Measurements from ENCODE around the gene FSIP1. TPM values are rescaled to one million over a fixed set of nuclear protein-coding genes. Genes with fewer than 3 reads are reported as not detected.

FSIP1 gene
- total RNA-seq, 1 donor from 2014 or later = 0.91 TPM

GRCh38 chr15:39794954-39795353 lies 12.3 kb upstream of the FSIP1 start:
- DNase-seq (no peak), ATAC-seq (ENCODE audit: poor library complexity) (no peak)
- intact Hi-C loops (cut with DNase I) = no loop called here

DNA sequence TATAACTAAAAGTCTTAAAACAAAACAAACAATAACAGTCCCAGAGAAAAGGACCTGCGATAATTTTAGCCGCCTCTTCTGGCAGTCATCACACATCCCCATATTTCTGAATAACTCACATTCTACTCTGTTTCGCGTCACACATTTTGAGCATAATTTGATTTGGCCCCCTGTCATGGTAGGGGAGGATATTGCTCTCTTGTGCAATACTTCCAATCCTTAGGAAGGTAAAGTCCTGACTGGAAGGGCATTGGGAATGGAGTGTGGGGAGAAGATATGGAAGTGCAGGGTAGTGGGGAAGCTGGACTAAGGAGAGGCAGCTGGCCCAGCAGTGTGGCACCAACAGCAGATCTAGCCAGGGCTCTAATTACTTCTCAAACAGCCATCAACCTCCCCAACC lies 11.3 kb upstream of the FSIP1 start:
- intact Hi-C loops (cut with DNase I) = no loop called here
- ATAC-seq (ENCODE audit: poor library complexity) (no peak), DNase-seq (no peak)

GRCh38 chr15:39792844-39793335 lies 10.2 kb upstream of the FSIP1 start:
- DNase-seq (no peak), ATAC-seq (ENCODE audit: poor library complexity) (peak; percentile 39)
- intact Hi-C loops (cut with DNase I) = no loop called here

GRCh38 chr15:39792025-39792843 lies 9.6 kb upstream of the FSIP1 start:
- ATAC-seq (ENCODE audit: poor library complexity) (peak; percentile 59), DNase-seq (no peak)
- intact Hi-C loops (cut with DNase I) = no loop called here

DNA sequence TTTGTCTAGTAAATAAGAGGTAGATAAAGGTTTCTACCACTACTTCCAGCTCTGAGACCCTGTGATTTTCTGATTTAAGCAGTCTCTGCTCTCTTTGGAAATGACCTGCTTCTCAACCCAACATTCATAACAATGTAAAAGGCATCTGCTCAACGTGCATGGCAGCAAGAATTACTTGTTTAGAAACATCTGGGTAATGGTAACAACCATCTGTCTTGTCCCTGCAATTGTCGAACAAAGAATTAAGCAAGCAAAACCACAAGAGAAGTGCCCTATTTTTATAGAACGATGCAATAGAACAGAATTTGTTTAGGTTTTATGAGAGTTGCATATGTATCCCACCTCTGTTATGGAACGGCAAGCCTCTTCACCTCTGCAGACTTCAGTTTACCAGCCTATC lies 7.1 kb upstream of the FSIP1 start:
- no peak for DNase-seq
- ATAC-seq (ENCODE audit: poor library complexity) = no peak
- intact Hi-C loops (cut with DNase I) = loop anchor here (5.0 to 10.0 kb wide), 2 partner anchors 83 to 145 kb away; partner anchors contain the start of gene EIF2AK4

DNA sequence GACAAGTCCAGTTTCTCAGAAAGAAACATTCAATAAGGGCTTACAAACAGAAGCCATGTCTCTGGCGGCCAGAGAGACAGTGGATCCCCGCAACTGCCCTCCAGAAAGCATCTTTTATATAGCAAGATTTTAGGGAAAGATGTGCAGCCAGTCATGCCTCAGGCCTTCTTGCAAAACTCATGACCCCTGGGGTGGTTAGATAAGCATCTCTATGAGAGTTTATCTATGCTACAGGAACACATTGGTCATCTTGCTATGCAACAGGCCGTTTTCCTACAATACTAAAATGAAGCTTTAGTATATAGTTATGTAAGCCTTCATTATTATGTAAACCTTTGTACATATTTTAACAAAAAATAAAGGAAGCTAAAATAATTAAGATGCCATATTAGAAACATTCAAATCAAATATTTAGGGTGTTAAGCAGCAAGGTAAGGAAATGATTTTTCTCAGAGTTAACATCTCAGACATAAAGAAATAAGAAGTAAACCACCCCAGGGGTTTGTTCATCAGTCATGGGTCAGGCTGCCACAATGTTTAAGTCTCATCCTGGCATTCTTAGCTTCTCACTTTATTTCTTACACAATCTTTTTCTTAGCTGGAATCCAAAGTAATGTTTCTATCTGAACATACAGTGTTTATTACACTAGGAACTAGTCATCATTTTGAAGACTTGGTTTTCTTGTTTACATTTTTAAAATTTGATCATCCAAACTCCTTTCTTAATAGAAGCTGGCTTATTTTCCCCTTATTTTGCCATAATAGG lies 6.3 kb upstream of the FSIP1 start:
- intact Hi-C loops (cut with DNase I) = loop anchor here (5.0 to 10.0 kb wide), 2 partner anchors 83 to 146 kb away; partner anchors contain the start of gene EIF2AK4
- no peak for ATAC-seq (ENCODE audit: poor library complexity)
- no peak for DNase-seq

GRCh38 chr15:39788108-39788507 lies 5.5 kb upstream of the FSIP1 start:
- intact Hi-C loops (cut with DNase I) = loop anchor here (5.0 to 10.0 kb wide), 2 partner anchors 84 to 147 kb away; partner anchors contain the start of gene EIF2AK4
- no peak for ATAC-seq (ENCODE audit: poor library complexity)
- DNase-seq = no peak

DNA sequence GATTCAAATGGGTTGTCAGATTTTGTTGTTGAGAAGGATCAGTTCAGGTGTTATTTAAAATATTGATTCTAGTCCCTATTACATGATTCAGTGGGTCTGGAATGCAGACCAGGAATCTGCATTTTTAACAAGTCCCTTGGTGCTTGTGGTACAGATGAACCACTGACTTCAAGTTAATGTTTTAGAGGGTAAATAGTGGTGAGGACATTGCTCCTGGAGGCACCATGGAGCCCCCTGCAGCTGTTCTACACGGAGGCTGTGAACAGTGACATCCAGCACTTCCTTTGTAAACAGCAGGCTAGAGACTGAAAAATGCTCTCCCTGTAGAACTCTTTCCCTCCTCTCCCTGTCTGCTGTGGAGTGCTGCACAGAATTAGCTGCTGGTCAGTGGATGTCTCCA lies 4.8 kb upstream of the FSIP1 start:
- intact Hi-C loops (cut with DNase I) = loop anchor here (5.0 to 10.0 kb wide), 2 partner anchors 85 to 147 kb away; partner anchors contain the start of gene EIF2AK4
- ATAC-seq (ENCODE audit: poor library complexity) (no peak), DNase-seq (no peak)

- intact Hi-C loops (cut with DNase I) = loop anchor here (5.0 to 10.0 kb wide), 2 partner anchors 86 to 148 kb away; partner anchors contain the start of gene EIF2AK4
- ATAC-seq (ENCODE audit: poor library complexity) (no peak), DNase-seq (no peak)
Observed at GRCh38 chr15:39786447-39787056, 3.9 kb upstream of the FSIP1 start.

GRCh38 chr15:39785841-39786240 lies 3.2 kb upstream of the FSIP1 start:
- no peak for DNase-seq
- intact Hi-C loops (cut with DNase I) = loop anchor here (5.0 to 10.0 kb wide), 2 partner anchors 86 to 149 kb away; partner anchors contain the start of gene EIF2AK4
- no peak for ATAC-seq (ENCODE audit: poor library complexity)

DNA sequence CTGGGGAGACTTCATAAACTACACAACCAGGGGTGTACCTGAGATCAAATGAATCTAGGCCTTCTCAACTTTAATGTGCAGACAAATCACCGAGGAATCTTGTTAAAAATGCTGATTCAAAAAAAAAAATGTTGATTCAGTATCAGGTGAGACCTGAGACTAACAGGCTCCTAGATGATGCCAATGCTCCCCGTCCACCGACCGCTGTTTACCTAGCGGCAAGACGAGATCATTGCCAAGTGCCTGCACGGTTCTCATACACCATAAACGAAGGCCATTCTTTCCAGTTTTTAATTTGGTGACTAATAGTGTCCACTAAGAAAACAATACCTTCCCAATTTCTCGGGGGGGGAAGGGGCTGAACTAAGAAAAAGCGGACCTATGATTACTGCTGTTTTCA lies 2.5 kb upstream of the FSIP1 start:
- no peak for ATAC-seq (ENCODE audit: poor library complexity)
- intact Hi-C loops (cut with DNase I) = loop anchor here (5.0 to 10.0 kb wide), 2 partner anchors 87 to 150 kb away; partner anchors contain the start of gene EIF2AK4
- no peak for DNase-seq

DNA sequence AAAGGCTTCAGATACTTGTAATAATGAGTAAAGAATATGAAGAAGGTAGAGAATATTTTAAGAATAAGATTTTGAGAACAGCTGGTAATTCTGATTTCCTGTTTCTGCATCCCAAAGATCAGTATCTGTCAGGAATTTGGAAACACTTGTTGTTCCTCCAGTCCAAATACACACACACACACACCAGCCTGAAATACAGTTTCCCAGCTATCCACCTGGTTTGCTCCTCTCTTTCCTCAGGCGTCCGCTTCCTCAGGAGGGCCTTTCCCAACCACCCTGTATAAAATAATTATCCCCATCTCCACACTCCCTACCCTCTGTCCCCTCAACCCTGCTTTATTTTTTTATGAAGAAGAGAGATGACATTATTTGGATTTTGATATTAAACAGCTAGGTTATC lies 2.0 kb upstream of the FSIP1 start:
- intact Hi-C loops (cut with DNase I) = loop anchor here (5.0 to 10.0 kb wide), 2 partner anchors 88 to 150 kb away; partner anchors contain the start of gene EIF2AK4
- DNase-seq (no peak), ATAC-seq (ENCODE audit: poor library complexity) (no peak)

- intact Hi-C loops (cut with DNase I) = loop anchor here (10.0 kb wide), 1 partner anchor 151 kb away; the partner anchor contains the start of gene EIF2AK4
- ATAC-seq (ENCODE audit: poor library complexity) (no peak), DNase-seq (no peak)
Observed at GRCh38 chr15:39784125-39784524, 1.5 kb upstream of the FSIP1 start.

DNA sequence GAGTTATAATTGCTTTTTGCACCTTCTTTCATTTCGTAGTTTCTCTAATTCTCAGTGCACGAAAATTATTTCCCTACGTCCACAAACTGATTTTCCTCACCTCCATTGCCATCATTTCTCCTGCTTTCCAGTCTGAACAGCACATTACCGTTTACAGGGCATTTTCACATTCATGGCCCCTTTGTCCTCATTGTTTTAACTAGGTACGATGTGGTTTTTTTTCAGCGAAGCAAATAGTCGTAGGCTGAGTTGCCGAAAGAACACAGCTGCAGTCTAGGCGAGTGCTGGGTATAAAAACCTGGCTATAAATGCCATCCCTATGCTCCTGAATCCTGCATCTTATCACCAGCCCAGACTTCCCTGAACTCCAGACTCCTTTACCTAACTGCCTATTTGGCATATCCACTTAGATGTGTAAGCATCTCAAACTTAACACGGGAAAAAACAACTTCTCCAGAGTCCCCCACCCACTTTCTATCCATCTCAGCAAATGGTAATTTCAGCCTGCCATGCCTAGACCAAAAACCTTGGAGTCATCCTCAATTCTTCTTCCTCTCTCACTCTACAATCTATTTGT lies 691 bp upstream of the FSIP1 start:
- DNase-seq (no peak), ATAC-seq (ENCODE audit: poor library complexity) (no peak)
- intact Hi-C loops (cut with DNase I) = loop anchor here (10.0 kb wide), 1 partner anchor 151 kb away; the partner anchor contains the start of gene EIF2AK4

DNA sequence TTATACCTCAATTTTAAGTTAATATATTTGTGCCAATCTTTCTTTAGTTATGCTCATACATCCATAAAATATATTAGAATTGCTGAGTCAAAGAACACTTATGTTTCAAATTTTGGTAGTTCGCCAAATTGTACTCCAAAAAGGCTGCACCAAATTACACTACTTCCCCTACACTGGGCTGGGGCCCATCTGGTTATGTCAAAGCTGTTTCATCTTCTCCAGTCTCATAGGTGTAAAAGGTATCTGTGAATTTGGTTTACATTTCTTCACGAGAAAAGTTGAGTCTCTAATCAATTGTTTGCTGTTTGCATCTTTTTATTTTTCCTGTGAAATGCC lies 706 bp downstream of the FSIP1 start:
- intact Hi-C loops (cut with DNase I) = loop anchor here (10.0 kb wide), 1 partner anchor 153 kb away; the partner anchor contains the start of gene EIF2AK4
- ATAC-seq (ENCODE audit: poor library complexity) = no peak
- DNase-seq = no peak

DNA sequence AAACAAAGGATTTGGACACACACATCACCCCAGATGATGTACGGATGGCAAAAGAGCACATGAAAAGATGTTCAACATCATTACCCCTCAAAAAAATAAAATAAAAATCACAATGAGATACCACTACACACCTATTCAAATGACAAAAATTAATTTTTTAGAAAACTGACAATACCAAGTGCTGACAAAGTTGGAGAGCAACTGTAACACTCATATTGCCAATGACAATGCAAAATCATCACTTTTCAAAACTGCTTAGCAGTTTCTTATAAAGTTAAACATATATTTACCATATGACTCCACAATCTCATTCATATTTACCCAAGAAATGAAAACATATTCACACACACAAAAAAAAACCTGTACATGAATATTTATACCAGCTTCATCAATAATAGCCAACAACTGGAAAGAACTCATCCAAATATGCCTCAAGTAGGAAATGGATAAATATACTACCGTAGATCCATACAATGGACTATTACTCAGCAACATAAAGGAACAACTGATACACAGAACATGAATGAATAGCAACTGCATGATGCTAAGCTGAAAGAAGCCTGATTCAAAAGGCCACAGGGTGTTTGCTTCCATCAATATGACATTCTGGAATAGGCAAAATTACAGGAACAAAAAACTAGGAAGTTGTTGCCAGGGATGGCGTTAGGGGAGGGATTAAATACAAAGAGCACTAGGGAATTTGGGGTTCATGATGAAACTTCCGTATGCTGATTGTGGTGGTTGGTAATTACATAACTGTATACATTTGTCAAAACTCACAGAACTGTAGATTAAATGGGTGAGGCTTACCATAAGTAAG lies 1.3 kb downstream of the FSIP1 start:
- no peak for ATAC-seq (ENCODE audit: poor library complexity)
- DNase-seq = no peak
- intact Hi-C loops (cut with DNase I) = loop anchor here (10.0 kb wide), 1 partner anchor 153 kb away; the partner anchor contains the start of gene EIF2AK4

GRCh38 chr15:39778021-39778420 lies 4.6 kb downstream of the FSIP1 start:
- intact Hi-C loops (cut with DNase I) = no loop called here
- no peak for DNase-seq
- no peak for ATAC-seq (ENCODE audit: poor library complexity)

All from Right ventricle myocardium superior (tissue), 1 donor.